GM13977 (cell line): Measurements from ENCODE around the gene RUNDC3A.
A peak's percentile ranks its signal among the peaks of the same experiment; 100 is the strongest.

Experiments used
- DNase-seq: peaks from one replicate; pipeline ENCODE4 v3.0.0; 2012; ENCODE audit warnings: low spot score
- in situ Hi-C: fragments of 300-500 bp; cut with MboI; formaldehyde crosslinking; loops from one replicate; pipeline ENCODE4 v1.12.0; 2022; ENCODE audit warnings: low sequenced_read_pairs, low pct_unique_long_range_greater_than_20kb, mixed read lengths, inconsistent platforms; ENCODE audit not compliant: unreplicated experiment
- TF ChIP-seq, protein P1 (sequence below): IDR thresholded peaks from 2 replicates; pipeline ENCODE4 v1.5.1; 2012; ENCODE audit warnings: mild to moderate bottlenecking, control low read depth; ENCODE audit not compliant: insufficient read depth; ENCODE audit errors: extremely low read depth, missing control alignments

RUNDC3A gene

DNA sequence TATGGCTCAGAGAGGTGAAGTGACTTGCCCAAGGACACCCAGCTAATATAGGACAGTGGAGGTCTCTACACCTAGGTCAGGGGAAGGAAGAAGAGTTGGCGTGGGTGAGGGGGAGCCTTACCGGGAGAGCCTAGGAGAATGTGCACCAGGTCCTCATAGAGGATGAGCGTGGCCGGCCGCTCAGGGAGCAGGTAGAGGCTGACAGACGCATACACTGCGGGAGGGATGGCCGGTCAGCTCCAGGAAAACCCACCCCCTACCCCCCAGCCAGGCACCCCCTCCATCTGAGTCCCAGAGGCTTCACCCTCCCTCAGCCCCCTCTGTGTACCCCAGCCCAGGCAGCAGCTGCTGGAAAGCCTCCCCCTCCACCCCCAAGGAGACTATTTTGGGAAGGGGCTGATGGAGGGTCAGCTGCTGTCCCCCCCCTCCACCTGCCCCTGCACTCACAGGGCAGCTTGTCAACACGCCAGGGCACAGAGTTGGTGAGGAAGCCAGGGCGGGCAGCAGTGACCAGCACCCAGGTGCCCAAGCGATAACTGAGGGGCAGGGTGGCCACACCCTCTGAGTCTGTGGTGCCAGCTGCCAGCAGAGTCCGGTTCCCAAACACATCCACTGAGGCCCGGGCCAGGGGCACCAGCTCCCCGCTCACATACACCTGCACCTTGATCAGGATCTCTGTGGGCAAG, 51.2 kb downstream of the RUNDC3A start:
- in situ Hi-C loops: no loop called here
- DNase-seq: no peak
- TF ChIP-seq, protein P1, sequence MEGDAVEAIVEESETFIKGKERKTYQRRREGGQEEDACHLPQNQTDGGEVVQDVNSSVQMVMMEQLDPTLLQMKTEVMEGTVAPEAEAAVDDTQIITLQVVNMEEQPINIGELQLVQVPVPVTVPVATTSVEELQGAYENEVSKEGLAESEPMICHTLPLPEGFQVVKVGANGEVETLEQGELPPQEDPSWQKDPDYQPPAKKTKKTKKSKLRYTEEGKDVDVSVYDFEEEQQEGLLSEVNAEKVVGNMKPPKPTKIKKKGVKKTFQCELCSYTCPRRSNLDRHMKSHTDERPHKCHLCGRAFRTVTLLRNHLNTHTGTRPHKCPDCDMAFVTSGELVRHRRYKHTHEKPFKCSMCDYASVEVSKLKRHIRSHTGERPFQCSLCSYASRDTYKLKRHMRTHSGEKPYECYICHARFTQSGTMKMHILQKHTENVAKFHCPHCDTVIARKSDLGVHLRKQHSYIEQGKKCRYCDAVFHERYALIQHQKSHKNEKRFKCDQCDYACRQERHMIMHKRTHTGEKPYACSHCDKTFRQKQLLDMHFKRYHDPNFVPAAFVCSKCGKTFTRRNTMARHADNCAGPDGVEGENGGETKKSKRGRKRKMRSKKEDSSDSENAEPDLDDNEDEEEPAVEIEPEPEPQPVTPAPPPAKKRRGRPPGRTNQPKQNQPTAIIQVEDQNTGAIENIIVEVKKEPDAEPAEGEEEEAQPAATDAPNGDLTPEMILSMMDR: no peak

DNA sequence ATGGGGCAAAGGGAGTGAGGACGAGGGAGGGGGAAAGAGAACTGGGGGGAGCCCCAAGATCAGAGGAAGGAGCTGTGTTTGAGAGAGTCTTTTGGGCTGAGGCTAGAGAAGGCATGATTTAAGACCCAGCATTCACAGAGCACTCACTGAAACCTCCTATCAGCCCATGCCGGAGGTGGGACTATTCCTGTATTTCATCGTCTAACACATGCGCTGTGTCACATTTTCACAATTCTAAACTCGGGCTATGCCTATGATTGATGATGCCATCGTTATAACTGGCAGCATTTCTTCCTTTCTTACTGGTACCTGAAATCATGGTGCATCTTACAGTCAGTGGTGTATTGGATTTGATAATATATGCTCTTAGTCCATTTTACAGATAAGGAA, 51.7 kb downstream of the RUNDC3A start:
- in situ Hi-C loops: no loop called here
- TF ChIP-seq, protein P1: no peak

DNA sequence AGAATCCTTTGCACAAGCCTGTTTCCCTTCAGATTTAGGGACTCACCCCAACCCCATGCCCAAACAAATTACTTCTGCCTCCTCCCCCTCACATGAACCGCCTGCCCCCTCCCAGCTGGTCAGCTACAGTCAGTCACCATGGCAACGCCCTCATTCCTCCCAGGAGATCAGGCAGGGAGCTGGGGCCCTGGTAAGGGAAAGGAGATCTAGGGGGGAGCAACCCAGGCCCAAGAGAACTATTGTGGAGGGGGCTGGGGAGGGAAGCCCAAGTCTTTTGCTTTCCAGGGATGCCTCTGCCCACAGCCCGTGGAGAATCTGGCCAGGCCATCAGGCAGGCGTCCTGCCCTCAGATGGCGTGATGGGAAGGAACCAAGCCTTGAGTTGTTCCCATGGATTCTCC, 52.4 kb downstream of the RUNDC3A start:
- in situ Hi-C loops: no loop called here
- TF ChIP-seq, protein P1: no peak
- no peak for DNase-seq

More for the DNA sequence above, 51.7 kb downstream of the RUNDC3A start:
- DNase-seq: no peak

DNA sequence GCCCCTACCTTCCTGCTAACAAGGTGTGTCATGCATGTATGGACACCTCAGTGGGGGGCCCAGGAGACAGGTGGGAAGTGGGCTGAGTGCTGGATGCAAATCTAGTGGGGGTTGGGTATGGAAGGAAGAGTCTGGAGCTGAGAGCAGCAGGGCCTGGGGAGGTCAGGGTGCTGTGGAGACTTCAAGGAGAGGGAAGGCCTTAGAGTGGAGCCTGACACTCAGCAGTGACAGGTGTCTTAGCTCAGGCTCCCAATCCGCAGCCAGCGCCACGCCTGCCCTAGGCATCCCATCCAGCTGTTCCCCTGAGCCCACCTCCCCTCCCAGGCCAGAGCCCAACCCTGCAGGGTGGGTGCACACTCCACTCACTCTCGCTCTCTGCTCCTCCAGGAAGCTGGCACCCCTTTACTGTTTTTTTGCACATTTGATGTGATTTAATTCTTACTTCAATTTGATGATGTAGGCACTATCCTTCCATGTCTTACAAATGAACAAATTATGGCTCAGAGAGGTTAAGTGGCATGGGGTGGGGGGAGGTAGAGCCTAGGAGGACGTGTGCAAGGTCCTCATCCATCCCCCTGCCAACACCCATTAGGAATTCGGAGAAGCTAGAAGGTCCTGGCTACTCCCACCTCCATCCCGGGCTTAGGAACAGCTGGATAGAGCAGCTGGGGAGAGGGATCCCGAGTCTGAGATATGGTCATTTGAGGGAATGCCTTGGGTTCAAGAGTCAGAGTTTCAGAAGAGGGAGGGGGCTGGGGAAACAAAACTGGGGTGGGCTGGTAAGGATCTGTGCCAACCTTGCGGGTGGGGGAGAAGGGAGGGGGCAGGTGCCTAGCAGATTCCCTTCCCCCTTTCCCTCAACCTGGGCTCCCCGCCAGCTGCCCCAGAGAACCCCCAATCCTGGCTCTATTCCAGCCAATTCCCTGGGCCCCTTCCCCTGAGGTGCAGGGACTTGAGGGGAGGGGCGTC, 53.2 kb downstream of the RUNDC3A start:
- TF ChIP-seq, protein P1: no peak
- in situ Hi-C loops: no loop called here
- DNase-seq: no peak

DNA sequence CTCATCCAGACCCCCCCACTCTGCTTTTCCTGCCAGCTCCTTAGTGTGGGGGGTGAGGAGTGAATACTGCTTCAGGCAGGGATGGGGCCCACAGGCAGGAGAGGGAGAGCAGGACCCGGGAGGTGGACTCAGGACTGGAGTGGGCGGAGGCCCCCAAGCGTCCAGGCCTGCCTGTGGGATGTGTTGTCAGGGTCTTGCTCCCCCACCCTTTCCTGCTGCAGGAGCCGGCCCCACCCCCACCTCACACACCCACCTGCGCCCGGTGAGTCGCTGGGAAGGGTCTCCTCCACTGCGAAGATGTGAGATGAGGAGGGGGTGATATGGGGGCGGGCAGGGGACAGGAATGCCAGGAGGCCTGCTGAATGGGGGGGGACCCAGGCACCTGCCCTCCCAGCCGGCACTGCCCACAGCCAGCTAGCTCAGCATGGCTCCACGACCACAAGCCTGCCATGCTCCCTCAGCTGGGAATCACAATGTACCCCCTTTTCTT, 54.1 kb downstream of the RUNDC3A start:
- TF ChIP-seq, protein P1: no peak
- no peak for DNase-seq
- in situ Hi-C loops: no loop called here

DNA sequence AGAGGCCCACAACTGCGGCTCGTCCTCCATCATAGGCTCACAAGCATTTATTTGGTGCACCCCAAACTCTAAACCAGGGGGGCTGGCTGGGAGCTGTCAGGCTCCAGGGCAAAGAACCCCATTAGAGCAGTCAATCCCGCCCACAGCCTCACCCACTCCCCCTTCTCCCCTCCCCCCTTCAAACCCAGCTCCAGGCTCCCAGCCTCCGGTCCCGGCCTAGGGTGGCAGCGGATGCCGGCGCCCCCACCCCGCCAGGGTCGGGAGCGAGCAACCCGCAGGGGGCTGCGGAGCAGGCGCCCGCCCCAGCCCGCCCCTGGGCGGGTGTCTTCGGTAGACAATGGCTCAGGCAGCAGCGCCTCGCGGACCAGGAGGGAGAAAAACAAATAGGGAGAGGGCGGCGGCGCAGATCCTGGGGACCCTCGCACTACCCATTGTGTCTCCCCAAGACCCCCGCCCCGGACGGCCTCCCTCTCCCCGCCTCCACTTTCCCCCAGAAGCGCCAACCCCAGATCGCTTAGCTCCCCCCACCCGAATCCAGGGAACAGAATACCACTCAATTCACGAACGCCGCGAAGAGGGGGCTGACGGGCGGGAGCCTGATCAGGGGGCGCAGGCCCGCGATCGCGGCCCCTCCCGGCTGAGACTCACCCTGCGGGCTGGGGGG, 54.7 kb downstream of the RUNDC3A start:
- DNase-seq: peak; percentile 79
- in situ Hi-C loops: no loop called here
- TF ChIP-seq, protein P1: no peak
